ENCODE measurements around the gene GPD1.

DNA sequence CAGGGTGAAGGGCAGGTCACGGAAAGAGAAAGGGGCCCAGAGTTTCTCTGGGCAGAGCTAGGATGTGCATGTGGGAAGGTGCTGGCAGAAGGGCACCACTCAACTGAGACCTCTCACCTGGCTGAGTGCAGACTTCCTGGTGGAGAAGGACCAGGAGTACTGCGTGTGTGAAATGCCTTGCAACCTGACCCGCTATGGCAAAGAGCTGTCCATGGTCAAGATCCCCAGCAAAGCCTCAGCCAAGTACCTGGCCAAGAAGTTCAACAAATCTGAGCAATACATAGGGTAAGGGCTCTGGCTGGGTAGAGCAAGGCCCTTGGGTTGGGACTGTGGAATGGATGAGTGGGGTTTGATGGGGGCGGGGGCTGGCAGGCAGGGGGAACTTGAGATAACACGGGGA lies 24.0 kb upstream of the GPD1 start:
- TF ChIP-seq, protein P1, sequence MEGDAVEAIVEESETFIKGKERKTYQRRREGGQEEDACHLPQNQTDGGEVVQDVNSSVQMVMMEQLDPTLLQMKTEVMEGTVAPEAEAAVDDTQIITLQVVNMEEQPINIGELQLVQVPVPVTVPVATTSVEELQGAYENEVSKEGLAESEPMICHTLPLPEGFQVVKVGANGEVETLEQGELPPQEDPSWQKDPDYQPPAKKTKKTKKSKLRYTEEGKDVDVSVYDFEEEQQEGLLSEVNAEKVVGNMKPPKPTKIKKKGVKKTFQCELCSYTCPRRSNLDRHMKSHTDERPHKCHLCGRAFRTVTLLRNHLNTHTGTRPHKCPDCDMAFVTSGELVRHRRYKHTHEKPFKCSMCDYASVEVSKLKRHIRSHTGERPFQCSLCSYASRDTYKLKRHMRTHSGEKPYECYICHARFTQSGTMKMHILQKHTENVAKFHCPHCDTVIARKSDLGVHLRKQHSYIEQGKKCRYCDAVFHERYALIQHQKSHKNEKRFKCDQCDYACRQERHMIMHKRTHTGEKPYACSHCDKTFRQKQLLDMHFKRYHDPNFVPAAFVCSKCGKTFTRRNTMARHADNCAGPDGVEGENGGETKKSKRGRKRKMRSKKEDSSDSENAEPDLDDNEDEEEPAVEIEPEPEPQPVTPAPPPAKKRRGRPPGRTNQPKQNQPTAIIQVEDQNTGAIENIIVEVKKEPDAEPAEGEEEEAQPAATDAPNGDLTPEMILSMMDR (IDR thresholded peaks at IDR 0.05), result no peak
- TF ChIP-seq POLR2A (IDR thresholded peaks at IDR 0.05), result no peak
